Progenitor cell of endocrine pancreas (in vitro differentiated cells): Measurements from ENCODE around the gene SLC39A13. TPM values are rescaled to one million over a fixed set of nuclear protein-coding genes. Genes with fewer than 3 reads are reported as not detected.
"Not testable (repeated sequence)": the region's sequence is repeated elsewhere in the genome, so short reads cannot be mapped to it uniquely, and the experiment has no call there.

ENCODE experiments used
- DNase-seq: peaks from one replicate; pipeline ENCODE4 v3.0.0; 2021; ENCODE audit warnings: low spot score; ENCODE audit not compliant: unreplicated experiment
- H3K27ac Mint-ChIP-seq: 2 replicates; pipeline ENCODE4 v1.8.0; 2021; ENCODE audit warnings: mild to moderate bottlenecking, moderate library complexity, mixed read lengths
- H3K27me3 Mint-ChIP-seq: 2 replicates; pipeline ENCODE4 v1.8.0; 2021; ENCODE audit warnings: mixed read lengths
- H3K36me3 Mint-ChIP-seq: 2 replicates; pipeline ENCODE4 v1.8.0; 2022; ENCODE audit warnings: mixed read lengths; ENCODE audit not compliant: insufficient read depth
- H3K4me1 Mint-ChIP-seq: 2 replicates; pipeline ENCODE4 v1.8.0; 2021; ENCODE audit warnings: low read depth, mixed read lengths
- H3K4me3 Mint-ChIP-seq: 2 replicates; pipeline ENCODE4 v1.8.0; 2021; ENCODE audit warnings: low read depth, mild to moderate bottlenecking, moderate library complexity, mixed read lengths
- H3K9me3 Mint-ChIP-seq: 2 replicates; pipeline ENCODE4 v1.8.0; 2021; ENCODE audit warnings: low read depth, mixed read lengths
- CTCF ChIP-seq: fragments of 200-600 bp; sonication (generic); IDR thresholded peaks from one replicate; pipeline ENCODE4 v1.5.0; 2021; ENCODE audit warnings: antibody characterized with exemption, mild to moderate bottlenecking; ENCODE audit not compliant: unreplicated experiment
- total RNA-seq: library from RNA; stranded (reverse); gene quantifications from 2 replicates; pipeline ENCODE4 v1.2.1, GENCODE V29; 2021

Gene SLC39A13
- total RNA-seq, 1 donor from 2014 or later, result 42.4 TPM

- H3K27ac Mint-ChIP-seq, result no peak overlapping the region
- H3K9me3 Mint-ChIP-seq, result no peaks in the 10 kb centered on the region
These were observed 43.6 kb downstream of the SLC39A13 start for GRCh38 chr11:47451990-47452389.

GRCh38 chr11:47453365-47453764 lies 45.0 kb downstream of the SLC39A13 start:
- no peaks in the 10 kb centered on the region for H3K36me3 Mint-ChIP-seq
- no peaks in the 10 kb centered on the region for H3K27me3 Mint-ChIP-seq
- no peaks in the 10 kb centered on the region for H3K4me1 Mint-ChIP-seq
- H3K9me3 Mint-ChIP-seq, result no peaks in the 10 kb centered on the region
- DNase-seq, result no peak
- H3K4me3 Mint-ChIP-seq, result no peak overlapping the region
- TF ChIP-seq CTCF, result no peak
- H3K27ac Mint-ChIP-seq, result no peak overlapping the region

More at GRCh38 chr11:47451990-47452389, 43.6 kb downstream of the SLC39A13 start:
- TF ChIP-seq CTCF, result no peak
- Mint-ChIP-seq H3K4me3 (no peak overlapping the region), H3K36me3 (no peaks in the 10 kb centered on the region), H3K4me1 (no peaks in the 10 kb centered on the region), H3K27me3 (no peaks in the 10 kb centered on the region)
- no peak for DNase-seq

- DNase-seq, result peak; percentile 25
- H3K4me3 Mint-ChIP-seq, H3K27me3 Mint-ChIP-seq, H3K36me3 Mint-ChIP-seq, H3K4me1 Mint-ChIP-seq, H3K27ac Mint-ChIP-seq, H3K9me3 Mint-ChIP-seq: not testable (repeated sequence)
- peak; percentile 73 for TF ChIP-seq CTCF
These were observed 45.9 kb downstream of the SLC39A13 start for GRCh38 chr11:47454258-47454671.

- Mint-ChIP-seq H3K4me1 (peaks cover 3% of the 10 kb centered on the region), H3K9me3 (no peaks in the 10 kb centered on the region), H3K36me3 (peaks cover 6% of the 10 kb centered on the region), H3K4me3 (no peak overlapping the region), H3K27ac (no peak overlapping the region), H3K27me3 (no peaks in the 10 kb centered on the region)
- no peak for TF ChIP-seq CTCF
- no peak for DNase-seq
These were observed 52.3 kb downstream of the SLC39A13 start for GRCh38 chr11:47460571-47461235.

GRCh38 chr11:47461876-47462275 lies 53.5 kb downstream of the SLC39A13 start:
- no peaks in the 10 kb centered on the region for H3K27me3 Mint-ChIP-seq
- peaks cover 5% of the 10 kb centered on the region for H3K4me1 Mint-ChIP-seq
- no peaks in the 10 kb centered on the region for H3K9me3 Mint-ChIP-seq
- no peak for DNase-seq
- peaks cover 6% of the 10 kb centered on the region for H3K36me3 Mint-ChIP-seq
- no peak for TF ChIP-seq CTCF
- no peak overlapping the region for H3K4me3 Mint-ChIP-seq
- H3K27ac Mint-ChIP-seq, result peak overlapping the region; percentile 57
